Measurements from ENCODE around the gene TAF4.
"Not testable (repeated sequence)": the region's sequence is repeated elsewhere in the genome, so short reads cannot be mapped to it uniquely, and the experiment has no call there.

Gene TAF4

GRCh38 chr20:62080249-62080990, 14.7 kb upstream of the TAF4 start:
- no peak for DNase-seq (ENCODE audit: low read depth in 2 of 2)

DNA sequence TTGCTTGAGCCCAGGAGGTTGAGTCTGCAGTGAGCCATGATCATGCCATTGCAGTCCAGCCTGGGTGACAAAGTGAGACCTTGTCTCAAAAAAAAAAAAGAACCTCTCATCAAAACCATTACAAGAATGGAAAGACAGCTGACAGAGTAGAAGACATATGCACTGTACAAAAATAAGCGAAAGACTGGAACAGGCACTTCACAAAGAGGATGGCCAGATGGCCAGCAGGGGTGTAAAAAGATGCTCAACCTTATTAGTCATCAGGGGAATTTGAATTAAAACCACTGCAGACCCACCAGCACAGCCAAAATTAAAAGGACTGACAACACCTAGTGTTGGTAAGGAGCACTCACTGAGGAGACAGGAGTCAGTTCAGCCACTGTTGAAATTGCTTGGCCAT, 13.5 kb upstream of the TAF4 start:
- DNase-seq (ENCODE audit: low read depth in 2 of 2), result no peak

- no peak for DNase-seq (ENCODE audit: low read depth in 2 of 2)
Observed at GRCh38 chr20:62073323-62073722, 7.6 kb upstream of the TAF4 start.

- not testable (repeated sequence) for DNase-seq (ENCODE audit: low read depth in 2 of 2)
Observed at GRCh38 chr20:62071669-62072430, 6.2 kb upstream of the TAF4 start.

DNA sequence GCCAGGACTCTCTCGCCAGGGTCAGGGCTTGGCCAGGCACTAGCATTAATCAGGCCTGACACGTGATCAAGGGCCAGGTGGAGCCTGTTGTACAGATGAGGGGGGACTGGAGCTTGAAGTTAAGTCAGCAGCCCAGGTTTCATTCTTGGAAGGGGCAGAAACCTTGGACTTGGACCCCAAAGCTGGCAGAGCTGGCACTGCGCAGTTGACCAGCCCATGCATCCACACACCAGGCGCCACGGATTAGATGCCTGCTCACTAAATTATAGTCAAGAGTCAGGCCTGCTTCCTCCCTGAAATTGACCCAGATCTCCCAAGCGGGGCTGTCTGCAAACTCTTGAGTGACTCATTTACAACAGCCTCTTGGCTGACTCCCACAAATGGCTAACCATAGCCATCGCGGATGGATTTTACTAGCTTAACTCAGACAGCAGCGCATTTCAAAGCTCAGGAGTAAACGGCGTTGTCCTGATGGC, 4.1 kb upstream of the TAF4 start:
- no peak for DNase-seq (ENCODE audit: low read depth in 2 of 2)

GRCh38 chr20:62068997-62069396, 3.3 kb upstream of the TAF4 start:
- no peak for DNase-seq (ENCODE audit: low read depth in 2 of 2)

DNA sequence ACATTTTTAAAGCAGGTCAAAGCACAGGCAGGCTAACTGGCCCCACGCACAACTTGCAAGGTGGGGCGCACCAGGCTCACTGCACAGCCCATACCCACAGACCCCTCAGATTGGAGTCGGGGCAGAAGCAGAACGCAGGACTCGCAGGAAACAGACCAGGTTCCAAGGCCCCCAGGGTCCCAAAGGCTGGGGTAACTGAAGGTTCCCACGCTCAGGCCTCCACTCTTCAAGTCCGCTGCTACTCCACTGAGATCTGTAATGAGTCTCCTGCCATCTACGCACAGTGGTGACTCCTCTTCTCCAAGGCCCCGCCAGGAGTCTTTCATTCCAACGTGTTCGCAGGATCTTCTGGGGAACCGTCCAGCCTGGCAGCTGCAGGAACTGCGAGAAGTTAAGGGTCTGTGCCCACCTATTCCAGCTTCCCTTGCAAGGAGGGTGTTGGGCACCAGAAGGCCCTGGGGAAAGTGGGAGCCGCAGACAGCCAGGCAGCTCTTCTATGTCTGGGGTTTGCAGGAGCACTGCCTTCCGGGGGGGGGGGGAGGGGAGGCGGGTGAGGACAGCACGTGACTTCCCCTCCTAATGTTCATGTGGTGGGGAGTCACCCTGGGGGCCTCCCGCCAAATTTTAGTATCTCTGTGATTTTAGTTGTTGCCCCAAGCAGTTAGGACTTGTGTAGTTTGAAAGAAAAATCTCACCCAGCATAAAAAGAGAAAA, 2.0 kb upstream of the TAF4 start:
- DNase-seq (ENCODE audit: low read depth in 2 of 2), result no peak

- DNase-seq (ENCODE audit: low read depth in 2 of 2), result no peak
Observed at GRCh38 chr20:62066983-62067433, 1.3 kb upstream of the TAF4 start.

DNA sequence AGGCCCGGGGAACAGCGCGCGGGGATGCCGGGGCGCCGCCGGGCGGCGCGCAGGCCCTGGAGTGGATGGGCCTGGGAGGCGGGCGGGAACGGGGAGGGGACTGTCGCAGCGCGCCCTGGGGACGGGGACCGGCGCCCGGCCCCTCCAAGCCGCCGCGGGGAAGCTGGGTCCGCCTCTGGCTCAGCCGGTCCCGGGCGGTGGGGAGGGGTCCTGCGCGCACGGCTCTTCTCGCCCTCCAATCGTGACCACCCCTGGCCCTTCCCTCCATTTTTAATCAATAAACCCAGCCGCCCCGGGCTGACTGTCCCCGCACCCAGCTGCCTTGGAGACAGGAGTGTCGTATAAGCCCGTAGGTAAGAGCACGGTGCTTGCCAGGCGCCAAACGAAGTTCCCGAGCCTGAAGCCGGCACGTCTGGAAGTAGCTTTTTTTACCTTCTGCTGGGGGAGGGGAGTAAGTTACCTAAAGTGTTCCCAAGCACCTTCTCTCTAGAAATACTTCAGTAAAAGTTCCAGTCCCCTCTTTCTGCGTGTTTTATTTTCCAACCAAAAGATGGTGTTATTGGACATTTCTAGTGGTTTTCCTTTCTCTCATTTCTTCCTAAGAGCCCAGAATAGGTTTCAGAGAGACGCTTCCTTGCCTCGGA, 780 bp upstream of the TAF4 start:
- peak; percentile 20 to 27 for DNase-seq (ENCODE audit: low read depth in 2 of 2)

- DNase-seq (ENCODE audit: low read depth in 2 of 2), result no peak
Observed at GRCh38 chr20:62064770-62065673, 659 bp downstream of the TAF4 start.

DNA sequence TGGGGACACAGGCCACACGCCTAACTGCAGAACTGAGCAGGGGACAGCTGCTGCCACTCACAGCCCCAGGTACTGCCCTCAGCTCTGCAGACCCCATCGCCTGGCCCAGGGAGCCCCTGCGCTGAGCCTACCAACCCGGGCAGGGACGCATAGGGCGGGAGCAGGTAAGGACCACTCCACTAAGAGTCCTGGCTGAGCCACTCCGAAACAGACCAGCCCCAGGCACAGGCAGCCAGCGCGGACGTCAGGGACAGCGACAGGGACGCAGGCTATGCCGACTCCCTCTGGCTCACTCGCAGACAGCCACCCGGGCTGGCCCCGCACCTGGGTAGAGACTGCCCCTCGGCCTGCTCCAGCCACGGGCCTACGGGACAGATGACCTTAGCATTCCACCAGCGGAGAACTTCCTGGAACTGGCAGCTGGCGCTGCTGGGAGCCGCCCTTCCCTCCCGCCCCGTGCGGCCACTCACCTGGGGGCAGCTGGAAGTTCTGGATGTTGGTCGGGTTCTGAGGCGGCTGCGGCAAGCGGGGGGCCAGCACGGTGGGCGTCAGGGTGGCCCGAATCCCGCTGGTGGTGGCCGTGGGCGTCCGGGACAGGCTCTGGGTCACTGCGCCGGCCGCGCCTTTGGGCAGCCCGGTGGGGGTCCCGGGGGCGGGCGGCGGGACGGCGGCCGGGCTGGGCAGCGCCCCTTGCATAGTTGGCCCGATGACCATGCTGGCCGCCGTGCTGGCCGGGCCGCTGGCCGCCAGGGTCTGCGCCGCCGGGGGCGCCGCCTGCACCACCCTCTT, 1.5 kb downstream of the TAF4 start:
- DNase-seq (ENCODE audit: low read depth in 2 of 2), result no peak

DNA sequence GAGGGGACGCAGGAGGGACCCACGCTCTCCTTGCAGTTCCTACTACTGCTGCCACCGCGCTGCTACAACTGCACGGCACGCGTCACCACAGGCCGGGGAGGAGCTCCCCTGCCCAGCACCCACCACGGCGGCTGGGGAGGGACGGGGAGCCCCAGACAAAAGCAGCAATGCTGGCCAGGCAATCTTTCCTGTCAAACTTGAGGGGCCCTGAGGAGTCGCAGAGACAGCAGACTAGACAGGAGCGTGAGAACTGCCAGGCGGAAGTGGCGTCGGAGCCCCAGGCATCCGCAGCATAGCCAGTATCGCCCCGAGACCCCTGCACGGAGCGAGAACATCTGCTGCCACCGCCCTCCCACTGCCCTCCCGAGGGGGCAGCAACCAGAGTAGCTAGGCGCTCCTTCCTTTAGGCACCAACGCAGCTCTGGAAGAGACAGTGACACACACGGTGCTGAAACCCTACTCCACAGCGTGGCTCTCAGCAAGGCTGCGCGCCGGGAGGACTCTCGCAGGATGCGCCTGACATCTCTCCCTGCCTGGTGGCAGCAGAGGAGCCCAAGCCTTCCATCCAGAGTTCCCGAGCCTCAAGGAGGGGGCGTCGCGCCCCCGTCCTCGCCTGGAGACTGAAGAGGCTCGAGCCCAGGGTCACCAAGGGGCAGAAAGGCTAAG, 2.2 kb downstream of the TAF4 start:
- no peak for DNase-seq (ENCODE audit: low read depth in 2 of 2)

- no peak for DNase-seq (ENCODE audit: low read depth in 2 of 2)
Observed at GRCh38 chr20:62062661-62063314, 2.9 kb downstream of the TAF4 start.

GRCh38 chr20:62061851-62062423, 3.7 kb downstream of the TAF4 start:
- DNase-seq (ENCODE audit: low read depth in 2 of 2), result no peak

DNA sequence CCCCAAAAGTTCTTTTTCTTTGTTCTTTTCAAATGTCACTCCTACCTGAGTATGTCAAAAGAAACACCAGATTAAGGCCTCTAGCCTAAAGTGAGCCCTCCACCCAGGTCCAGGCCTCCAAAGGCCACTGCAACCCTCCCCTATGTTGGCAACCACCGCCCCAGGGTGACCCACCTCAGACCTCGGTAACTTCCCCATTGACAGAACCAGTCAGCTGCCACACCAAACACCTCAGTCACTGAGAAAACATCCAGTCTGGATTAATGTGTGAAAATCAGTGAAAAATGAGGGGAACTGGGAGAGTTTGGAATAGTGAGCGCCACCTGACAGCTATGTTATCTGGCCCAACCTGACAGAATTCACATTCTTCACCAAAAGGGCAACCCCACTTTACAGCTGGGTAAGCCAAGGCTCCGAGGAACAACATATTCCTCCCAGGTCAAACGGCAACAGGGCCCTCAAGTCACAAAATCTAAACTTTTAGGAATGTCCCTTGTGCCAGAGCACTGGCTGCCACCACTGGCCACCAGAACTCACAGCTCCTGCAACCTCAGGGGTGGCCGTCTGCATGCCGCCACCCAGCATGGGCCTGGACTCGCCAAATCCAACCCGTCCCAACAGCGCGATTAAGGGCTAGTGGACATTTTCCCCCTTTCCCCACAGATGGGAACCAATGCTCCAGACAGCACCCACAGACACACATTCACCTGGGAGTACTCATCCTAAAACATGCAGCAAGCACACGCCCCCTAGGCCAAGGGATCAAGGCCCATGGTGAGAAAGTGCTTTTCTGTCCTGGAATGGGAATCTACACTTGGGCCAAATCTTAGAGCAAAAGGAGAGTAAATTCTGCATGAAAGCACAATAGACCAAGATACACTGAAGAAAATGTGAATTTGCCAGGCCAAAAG, 4.8 kb downstream of the TAF4 start:
- DNase-seq (ENCODE audit: low read depth in 2 of 2), result no peak

DNA sequence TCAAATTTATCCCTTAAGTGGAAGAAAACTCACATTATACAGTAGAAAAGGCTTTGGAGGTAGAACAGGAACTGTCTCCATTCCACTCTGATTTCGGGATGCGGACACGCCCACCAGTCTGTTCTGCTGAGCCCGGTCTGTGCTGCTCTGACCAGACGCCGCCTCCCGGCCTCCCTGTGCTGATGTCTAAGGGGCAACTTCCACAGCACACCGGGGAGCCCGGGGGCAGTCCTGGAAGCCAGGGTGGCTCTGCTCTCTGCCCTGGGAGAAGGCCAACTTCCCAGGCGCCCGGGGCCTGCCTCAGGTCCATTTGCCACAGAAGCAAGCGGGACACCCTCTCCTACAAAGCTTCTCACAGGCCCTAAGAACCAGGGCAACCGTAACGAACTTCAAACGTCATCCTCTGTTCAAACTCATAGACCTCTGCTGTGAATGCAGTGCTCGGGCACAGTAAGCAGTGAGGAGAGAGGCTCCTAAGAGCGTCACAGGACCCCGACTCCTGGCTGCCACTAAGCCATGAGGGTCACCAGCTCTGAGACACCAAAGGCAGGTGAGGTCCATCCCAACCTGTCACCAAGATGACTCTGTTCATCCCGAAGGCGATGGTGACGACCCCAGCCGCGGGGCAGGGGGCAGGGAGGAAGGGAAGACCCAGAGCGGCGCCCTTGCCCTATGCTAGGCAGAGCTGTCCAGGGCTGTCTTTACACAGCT, 5.6 kb downstream of the TAF4 start:
- DNase-seq (ENCODE audit: low read depth in 2 of 2), result no peak

GRCh38 chr20:62059401-62059800, 6.3 kb downstream of the TAF4 start:
- DNase-seq (ENCODE audit: low read depth in 2 of 2), result no peak

Data from stimulated activated CD8-positive, alpha-beta memory T cell treated with anti-CD3 and anti-CD28 coated beads, Interleukin-2, amount 100 ng/mL, for 48 hours (primary cell).